VCaP (cell line): ENCODE data around the gene ZNF469.

Source experiments
- H3K27ac ChIP-seq: fragments of 450-650 bp; 2 replicates; pipeline ENCODE4 v1.5.1; 2017
- CTCF ChIP-seq: fragments of 450-650 bp; conservative IDR thresholded peaks from 2 replicates; pipeline ENCODE4 v1.5.1; 2017; ENCODE audit warnings: mild to moderate bottlenecking, moderate library complexity

The ZNF469 gene

GRCh38 chr16:88393571-88393970 lies 10.8 kb downstream of the ZNF469 start:
- no peak overlapping the region for H3K27ac ChIP-seq
- no peak for TF ChIP-seq CTCF

GRCh38 chr16:88394426-88394825 lies 11.7 kb downstream of the ZNF469 start:
- no peak for TF ChIP-seq CTCF
- no peak overlapping the region for H3K27ac ChIP-seq

- TF ChIP-seq CTCF, result no peak
- no peak overlapping the region for H3K27ac ChIP-seq
Measured at GRCh38 chr16:88395669-88396584, 13.2 kb downstream of the ZNF469 start.

- H3K27ac ChIP-seq, result no peak overlapping the region
- TF ChIP-seq CTCF, result no peak
Measured at GRCh38 chr16:88398170-88398873, 15.6 kb downstream of the ZNF469 start.

GRCh38 chr16:88398874-88399178 lies 16.1 kb downstream of the ZNF469 start:
- no peak for TF ChIP-seq CTCF
- no peak overlapping the region for H3K27ac ChIP-seq

GRCh38 chr16:88400186-88400585 lies 17.4 kb downstream of the ZNF469 start:
- no peak for TF ChIP-seq CTCF
- no peak overlapping the region for H3K27ac ChIP-seq

GRCh38 chr16:88401604-88402246 lies 19.0 kb downstream of the ZNF469 start:
- no peak for TF ChIP-seq CTCF
- H3K27ac ChIP-seq, result no peak overlapping the region
